SK-N-SH treated with all-trans-retinoic acid at 6 μM for 48 hours (cell line): Measurements from ENCODE around the gene NHS.

Source experiments
- ATAC-seq: fragments of 200-7000 bp; cut with Tn5 transposase; 3 replicates; pipeline ENCODE4 v1.9.1; 2020; ENCODE audit warnings: mild to moderate bottlenecking, moderate library complexity
- ARNTL ChIP-seq: fragments of 450-650 bp; formaldehyde crosslinking; IDR thresholded peaks from 2 replicates; pipeline ENCODE4 v1.5.0; 2020; ENCODE audit warnings: low read depth, mild to moderate bottlenecking, moderate library complexity, borderline replicate concordance
- BACH2 ChIP-seq: fragments of 250-450 bp; sonication (Bioruptor Pico); IDR thresholded peaks from 2 replicates; pipeline ENCODE4 v1.9.0; 2021; ENCODE audit warnings: mild to moderate bottlenecking, borderline replicate concordance
- CSDC2 ChIP-seq: fragments of 250-450 bp; sonication (Bioruptor Pico); IDR thresholded peaks from 2 replicates; pipeline ENCODE4 v1.5.0; 2020; ENCODE audit warnings: mild to moderate bottlenecking, moderate library complexity
- ESRRG ChIP-seq: fragments of 250-450 bp; sonication (Bioruptor Pico); IDR thresholded peaks from 2 replicates; pipeline ENCODE4 v1.6.1; 2021; ENCODE audit warnings: mild to moderate bottlenecking
- GLIS3 ChIP-seq: fragments of 250-450 bp; sonication (Bioruptor Pico); IDR thresholded peaks from 2 replicates; pipeline ENCODE4 v1.5.0; 2020; ENCODE audit warnings: mild to moderate bottlenecking, moderate library complexity
- ISL1 ChIP-seq: fragments of 250-450 bp; sonication (Bioruptor Pico); IDR thresholded peaks from 2 replicates; pipeline ENCODE4 v2.1.2; 2022; ENCODE audit warnings: mild to moderate bottlenecking, moderate library complexity
- OSR1 ChIP-seq: fragments of 250-450 bp; sonication (Bioruptor Pico); IDR thresholded peaks from 2 replicates; pipeline ENCODE4 v1.8.0; 2022; ENCODE audit warnings: moderate library complexity, mild to moderate bottlenecking, inconsistent platforms
- PPARA ChIP-seq: fragments of 250-450 bp; sonication (Bioruptor Pico); IDR thresholded peaks from 2 replicates; pipeline ENCODE4 v1.5.0; 2020; ENCODE audit warnings: mild to moderate bottlenecking, borderline replicate concordance
- SNAI2 ChIP-seq: fragments of 250-450 bp; sonication (Bioruptor Pico); IDR thresholded peaks from 2 replicates; pipeline ENCODE4 v1.5.0; 2020; ENCODE audit warnings: mild to moderate bottlenecking, moderate library complexity
- TCF4 ChIP-seq: fragments of 250-450 bp; sonication (Bioruptor Pico); IDR thresholded peaks from 2 replicates; pipeline ENCODE4 v1.8.0; 2021; ENCODE audit warnings: mild to moderate bottlenecking, moderate library complexity, borderline replicate concordance
- TOX ChIP-seq: fragments of 250-450 bp; sonication (Bioruptor Pico); IDR thresholded peaks from 2 replicates; pipeline ENCODE4 v1.8.0; 2021; ENCODE audit warnings: mild to moderate bottlenecking, moderate library complexity, borderline replicate concordance
- ZFP3 ChIP-seq: fragments of 250-450 bp; sonication (Bioruptor Pico); IDR thresholded peaks from 2 replicates; pipeline ENCODE4 v1.5.0; 2020; ENCODE audit warnings: mild to moderate bottlenecking, moderate library complexity
- ZFP30 ChIP-seq: fragments of 450-650 bp; formaldehyde crosslinking; IDR thresholded peaks from 2 replicates; pipeline ENCODE4 v1.5.0; 2022; ENCODE audit warnings: mild to moderate bottlenecking, moderate library complexity
- ZNF565 ChIP-seq: fragments of 450-650 bp; formaldehyde crosslinking; conservative IDR thresholded peaks from 2 replicates; pipeline ENCODE4 v1.5.0; 2020; ENCODE audit warnings: low read depth, mild to moderate bottlenecking, moderate library complexity
- ZNF70 ChIP-seq: fragments of 450-650 bp; formaldehyde crosslinking; IDR thresholded peaks from 2 replicates; pipeline ENCODE4 v1.5.0; 2020; ENCODE audit warnings: mild to moderate bottlenecking, moderate library complexity
- ZNF8 ChIP-seq: fragments of 450-650 bp; formaldehyde crosslinking; IDR thresholded peaks from 2 replicates; pipeline ENCODE4 v1.5.0; 2020; ENCODE audit warnings: mild to moderate bottlenecking, moderate library complexity
- TF ChIP-seq, protein P1 (sequence below): fragments of 250-450 bp; sonication (Bioruptor Pico); IDR thresholded peaks from 2 replicates; pipeline ENCODE4 v1.8.0; 2020; ENCODE audit warnings: mild to moderate bottlenecking, moderate library complexity, borderline replicate concordance
- TF ChIP-seq, protein P2 (sequence below): fragments of 250-450 bp; sonication (Bioruptor Pico); IDR thresholded peaks from 2 replicates; pipeline ENCODE4 v1.5.1; 2021; ENCODE audit warnings: mild to moderate bottlenecking, moderate library complexity
- TF ChIP-seq, protein P3 (sequence below): fragments of 250-450 bp; sonication (Bioruptor Pico); IDR thresholded peaks from 2 replicates; pipeline ENCODE4 v1.8.0; 2021; ENCODE audit warnings: low read depth, mild to moderate bottlenecking, moderate library complexity, borderline replicate concordance
- TF ChIP-seq, protein P4 (sequence below): fragments of 250-450 bp; sonication (Bioruptor Pico); IDR thresholded peaks from 2 replicates; pipeline ENCODE4 v1.5.1; 2020; ENCODE audit warnings: low read depth, mild to moderate bottlenecking, moderate library complexity
- TF ChIP-seq, protein P5 (sequence below): fragments of 250-450 bp; sonication (Bioruptor Pico); IDR thresholded peaks from 2 replicates; pipeline ENCODE4 v1.5.0; 2020; ENCODE audit warnings: mild to moderate bottlenecking, moderate library complexity

NHS gene

DNA sequence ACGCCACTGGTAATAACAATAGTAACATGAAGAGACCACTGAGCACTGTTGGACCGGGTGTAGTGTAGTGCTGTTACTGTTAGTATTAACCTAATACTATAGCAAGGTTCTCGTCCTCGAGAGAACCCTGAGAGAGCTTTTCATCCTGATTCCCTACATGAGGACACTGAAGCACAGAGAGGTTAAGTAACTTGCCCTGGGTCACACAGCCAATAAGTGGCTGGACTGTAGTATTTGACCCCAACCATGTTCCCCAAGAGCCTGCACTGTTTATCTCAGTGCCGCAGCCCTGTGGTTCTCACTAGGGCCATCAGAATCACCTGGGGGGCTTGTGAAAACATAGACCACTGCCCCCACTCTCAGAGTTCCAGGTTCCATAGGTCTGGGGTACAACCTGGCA is 372.7 kb downstream of the NHS start (continued):
- TF ChIP-seq, protein P1, sequence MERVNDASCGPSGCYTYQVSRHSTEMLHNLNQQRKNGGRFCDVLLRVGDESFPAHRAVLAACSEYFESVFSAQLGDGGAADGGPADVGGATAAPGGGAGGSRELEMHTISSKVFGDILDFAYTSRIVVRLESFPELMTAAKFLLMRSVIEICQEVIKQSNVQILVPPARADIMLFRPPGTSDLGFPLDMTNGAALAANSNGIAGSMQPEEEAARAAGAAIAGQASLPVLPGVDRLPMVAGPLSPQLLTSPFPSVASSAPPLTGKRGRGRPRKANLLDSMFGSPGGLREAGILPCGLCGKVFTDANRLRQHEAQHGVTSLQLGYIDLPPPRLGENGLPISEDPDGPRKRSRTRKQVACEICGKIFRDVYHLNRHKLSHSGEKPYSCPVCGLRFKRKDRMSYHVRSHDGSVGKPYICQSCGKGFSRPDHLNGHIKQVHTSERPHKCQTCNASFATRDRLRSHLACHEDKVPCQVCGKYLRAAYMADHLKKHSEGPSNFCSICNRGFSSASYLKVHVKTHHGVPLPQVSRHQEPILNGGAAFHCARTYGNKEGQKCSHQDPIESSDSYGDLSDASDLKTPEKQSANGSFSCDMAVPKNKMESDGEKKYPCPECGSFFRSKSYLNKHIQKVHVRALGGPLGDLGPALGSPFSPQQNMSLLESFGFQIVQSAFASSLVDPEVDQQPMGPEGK, result no peak
- no peak for TF ChIP-seq ESRRG (CRISPR knock-in tag)
- TF ChIP-seq GLIS3 (CRISPR knock-in tag), result no peak
- no peak for TF ChIP-seq TCF4 (CRISPR knock-in tag)
- no peak for TF ChIP-seq CSDC2 (CRISPR knock-in tag)
- TF ChIP-seq PPARA, result no peak
- TF ChIP-seq, all 23 proteins: peak for 0

DNA sequence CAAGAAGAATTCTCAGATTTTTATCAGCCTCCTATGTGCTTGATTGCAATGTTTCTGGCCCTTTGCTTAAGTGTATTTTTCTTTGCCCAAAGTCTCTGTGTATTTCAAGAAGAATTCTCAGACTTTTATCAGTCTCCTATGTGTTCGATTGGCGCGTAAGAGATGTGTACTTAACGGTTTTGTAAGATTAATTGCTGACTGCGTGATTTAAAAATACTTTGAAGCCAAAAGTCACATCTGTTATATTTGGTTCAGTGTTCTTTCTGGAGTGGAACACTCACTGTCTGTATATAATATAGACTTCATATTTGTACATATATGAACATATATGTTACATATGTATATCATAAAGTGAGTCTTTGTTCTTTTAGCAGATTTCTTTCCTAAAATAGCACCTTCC is 373.7 kb downstream of the NHS start:
- TF ChIP-seq ARNTL (no peak), ZFP30 (no peak)
- TF ChIP-seq, protein P2, sequence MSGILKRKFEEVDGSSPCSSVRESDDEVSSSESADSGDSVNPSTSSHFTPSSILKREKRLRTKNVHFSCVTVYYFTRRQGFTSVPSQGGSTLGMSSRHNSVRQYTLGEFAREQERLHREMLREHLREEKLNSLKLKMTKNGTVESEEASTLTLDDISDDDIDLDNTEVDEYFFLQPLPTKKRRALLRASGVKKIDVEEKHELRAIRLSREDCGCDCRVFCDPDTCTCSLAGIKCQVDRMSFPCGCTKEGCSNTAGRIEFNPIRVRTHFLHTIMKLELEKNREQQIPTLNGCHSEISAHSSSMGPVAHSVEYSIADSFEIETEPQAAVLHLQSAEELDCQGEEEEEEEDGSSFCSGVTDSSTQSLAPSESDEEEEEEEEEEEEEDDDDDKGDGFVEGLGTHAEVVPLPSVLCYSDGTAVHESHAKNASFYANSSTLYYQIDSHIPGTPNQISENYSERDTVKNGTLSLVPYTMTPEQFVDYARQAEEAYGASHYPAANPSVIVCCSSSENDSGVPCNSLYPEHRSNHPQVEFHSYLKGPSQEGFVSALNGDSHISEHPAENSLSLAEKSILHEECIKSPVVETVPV, result no peak
- no peak for ATAC-seq

DNA sequence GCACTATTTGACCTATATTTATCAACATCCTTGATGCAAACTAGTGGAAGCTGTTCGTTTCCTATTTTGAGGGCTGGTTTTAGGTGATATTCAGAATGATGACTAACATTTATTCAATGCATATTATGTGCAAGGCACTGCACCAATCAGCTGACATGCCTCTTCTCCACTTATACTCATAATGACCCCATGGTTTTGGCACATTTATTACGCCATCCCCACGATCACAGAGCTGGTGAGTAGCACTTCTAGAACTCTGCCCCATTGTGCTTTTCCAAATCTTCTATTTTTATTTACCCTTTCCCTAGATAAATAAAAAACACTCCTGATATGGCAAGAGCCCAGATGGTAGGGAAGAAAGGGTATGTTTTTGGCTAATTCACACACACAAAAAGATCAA is 375.4 kb downstream of the NHS start:
- TF ChIP-seq ARNTL, result no peak
- TF ChIP-seq, protein P3, sequence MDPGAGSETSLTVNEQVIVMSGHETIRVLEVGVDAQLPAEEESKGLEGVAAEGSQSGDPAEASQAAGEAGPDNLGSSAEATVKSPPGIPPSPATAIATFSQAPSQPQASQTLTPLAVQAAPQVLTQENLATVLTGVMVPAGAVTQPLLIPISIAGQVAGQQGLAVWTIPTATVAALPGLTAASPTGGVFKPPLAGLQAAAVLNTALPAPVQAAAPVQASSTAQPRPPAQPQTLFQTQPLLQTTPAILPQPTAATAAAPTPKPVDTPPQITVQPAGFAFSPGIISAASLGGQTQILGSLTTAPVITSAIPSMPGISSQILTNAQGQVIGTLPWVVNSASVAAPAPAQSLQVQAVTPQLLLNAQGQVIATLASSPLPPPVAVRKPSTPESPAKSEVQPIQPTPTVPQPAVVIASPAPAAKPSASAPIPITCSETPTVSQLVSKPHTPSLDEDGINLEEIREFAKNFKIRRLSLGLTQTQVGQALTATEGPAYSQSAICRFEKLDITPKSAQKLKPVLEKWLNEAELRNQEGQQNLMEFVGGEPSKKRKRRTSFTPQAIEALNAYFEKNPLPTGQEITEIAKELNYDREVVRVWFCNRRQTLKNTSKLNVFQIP, result no peak
- no peak for TF ChIP-seq ESRRG (CRISPR knock-in tag)
- no peak for ATAC-seq

DNA sequence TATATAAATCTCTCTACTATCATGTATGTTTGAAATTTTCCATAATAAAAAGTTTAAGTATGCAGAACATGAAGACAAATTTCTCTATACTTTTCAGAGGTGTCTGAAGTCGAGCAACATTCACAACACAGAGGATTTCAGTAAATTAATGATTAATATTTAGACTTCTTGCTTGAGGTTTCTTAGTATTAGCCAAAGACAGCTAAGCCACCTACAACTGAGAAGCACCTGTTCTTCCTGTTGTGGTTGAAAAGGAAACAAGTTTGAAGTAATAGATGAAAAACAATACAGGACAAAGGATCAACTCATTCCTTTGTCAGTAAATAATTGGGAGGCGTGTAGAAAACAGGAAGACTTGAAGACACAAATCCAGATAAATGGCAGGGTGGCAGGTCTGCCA is 383.4 kb downstream of the NHS start:
- no peak for ATAC-seq
- TF ChIP-seq ZNF70 (CRISPR knock-in tag) (no peak), PPARA (no peak), CSDC2 (CRISPR knock-in tag) (no peak), TCF4 (CRISPR knock-in tag) (no peak), ZFP3 (CRISPR knock-in tag) (no peak), ZNF565 (CRISPR knock-in tag) (no peak), ZNF8 (no peak), BACH2 (CRISPR knock-in tag) (no peak), ARNTL (no peak), ISL1 (CRISPR knock-in tag) (no peak), ZFP30 (no peak), TOX (CRISPR knock-in tag) (no peak), SNAI2 (CRISPR knock-in tag) (no peak), OSR1 (CRISPR knock-in tag) (no peak)
- TF ChIP-seq, protein P4, sequence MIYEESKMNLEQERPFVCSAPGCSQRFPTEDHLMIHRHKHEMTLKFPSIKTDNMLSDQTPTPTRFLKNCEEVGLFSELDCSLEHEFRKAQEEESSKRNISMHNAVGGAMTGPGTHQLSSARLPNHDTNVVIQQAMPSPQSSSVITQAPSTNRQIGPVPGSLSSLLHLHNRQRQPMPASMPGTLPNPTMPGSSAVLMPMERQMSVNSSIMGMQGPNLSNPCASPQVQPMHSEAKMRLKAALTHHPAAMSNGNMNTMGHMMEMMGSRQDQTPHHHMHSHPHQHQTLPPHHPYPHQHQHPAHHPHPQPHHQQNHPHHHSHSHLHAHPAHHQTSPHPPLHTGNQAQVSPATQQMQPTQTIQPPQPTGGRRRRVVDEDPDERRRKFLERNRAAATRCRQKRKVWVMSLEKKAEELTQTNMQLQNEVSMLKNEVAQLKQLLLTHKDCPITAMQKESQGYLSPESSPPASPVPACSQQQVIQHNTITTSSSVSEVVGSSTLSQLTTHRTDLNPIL (CRISPR knock-in tag), result no peak
- TF ChIP-seq, protein P5, sequence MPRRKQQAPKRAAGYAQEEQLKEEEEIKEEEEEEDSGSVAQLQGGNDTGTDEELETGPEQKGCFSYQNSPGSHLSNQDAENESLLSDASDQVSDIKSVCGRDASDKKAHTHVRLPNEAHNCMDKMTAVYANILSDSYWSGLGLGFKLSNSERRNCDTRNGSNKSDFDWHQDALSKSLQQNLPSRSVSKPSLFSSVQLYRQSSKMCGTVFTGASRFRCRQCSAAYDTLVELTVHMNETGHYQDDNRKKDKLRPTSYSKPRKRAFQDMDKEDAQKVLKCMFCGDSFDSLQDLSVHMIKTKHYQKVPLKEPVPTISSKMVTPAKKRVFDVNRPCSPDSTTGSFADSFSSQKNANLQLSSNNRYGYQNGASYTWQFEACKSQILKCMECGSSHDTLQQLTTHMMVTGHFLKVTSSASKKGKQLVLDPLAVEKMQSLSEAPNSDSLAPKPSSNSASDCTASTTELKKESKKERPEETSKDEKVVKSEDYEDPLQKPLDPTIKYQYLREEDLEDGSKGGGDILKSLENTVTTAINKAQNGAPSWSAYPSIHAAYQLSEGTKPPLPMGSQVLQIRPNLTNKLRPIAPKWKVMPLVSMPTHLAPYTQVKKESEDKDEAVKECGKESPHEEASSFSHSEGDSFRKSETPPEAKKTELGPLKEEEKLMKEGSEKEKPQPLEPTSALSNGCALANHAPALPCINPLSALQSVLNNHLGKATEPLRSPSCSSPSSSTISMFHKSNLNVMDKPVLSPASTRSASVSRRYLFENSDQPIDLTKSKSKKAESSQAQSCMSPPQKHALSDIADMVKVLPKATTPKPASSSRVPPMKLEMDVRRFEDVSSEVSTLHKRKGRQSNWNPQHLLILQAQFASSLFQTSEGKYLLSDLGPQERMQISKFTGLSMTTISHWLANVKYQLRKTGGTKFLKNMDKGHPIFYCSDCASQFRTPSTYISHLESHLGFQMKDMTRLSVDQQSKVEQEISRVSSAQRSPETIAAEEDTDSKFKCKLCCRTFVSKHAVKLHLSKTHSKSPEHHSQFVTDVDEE, result no peak
- TF ChIP-seq, protein P2, result no peak
